Amniotic stem cell (primary cell): ENCODE results near the gene BCAS1.
A peak's percentile ranks its signal among the peaks of the same experiment; 100 is the strongest.

ENCODE experiments used
- DNase-seq: peaks from one replicate; lab custom pipeline; 2025; lab: John Stamatoyannopoulos, UW

Gene BCAS1

GRCh38 chr20:53925651-53926401 is 144.6 kb downstream of the BCAS1 start:
- no peak for DNase-seq

DNA sequence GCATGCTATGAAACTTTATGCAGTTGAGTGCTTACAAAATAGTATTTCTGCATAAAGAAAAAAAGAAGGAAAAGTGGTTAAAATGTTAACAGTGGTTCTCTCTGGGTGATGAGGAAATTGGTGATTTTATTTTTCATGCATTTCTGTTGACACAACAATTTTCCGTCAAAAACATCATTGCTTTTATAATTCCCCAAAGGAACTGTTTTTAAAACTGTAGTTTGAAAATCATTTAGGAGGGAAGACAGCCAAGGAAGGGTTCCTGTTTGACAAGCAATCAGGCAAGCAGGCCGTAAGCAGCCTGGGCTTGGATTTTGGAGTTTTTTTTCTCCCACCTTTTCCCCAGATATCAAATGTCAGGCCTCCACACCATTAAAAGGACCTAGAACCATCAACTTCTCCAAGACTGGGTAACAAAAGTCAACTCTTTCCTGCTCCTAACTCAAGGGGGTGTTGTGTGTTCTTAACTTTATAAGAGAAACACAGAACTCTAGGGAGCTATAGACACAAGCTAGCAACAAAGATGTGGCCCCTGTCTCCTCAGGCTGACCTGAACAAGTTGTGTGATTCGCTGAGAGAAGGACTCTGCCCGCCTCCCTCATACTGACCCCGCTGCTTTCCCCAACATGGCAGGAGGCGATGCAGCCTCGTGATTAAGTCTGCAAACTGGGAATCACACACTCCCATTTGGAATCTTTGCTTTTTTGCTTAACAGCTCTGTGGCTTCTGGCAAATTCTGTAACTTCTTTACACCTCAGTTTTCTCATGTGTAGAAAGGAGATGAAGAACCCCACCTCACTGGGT is 146.6 kb downstream of the BCAS1 start:
- no peak for DNase-seq

DNA sequence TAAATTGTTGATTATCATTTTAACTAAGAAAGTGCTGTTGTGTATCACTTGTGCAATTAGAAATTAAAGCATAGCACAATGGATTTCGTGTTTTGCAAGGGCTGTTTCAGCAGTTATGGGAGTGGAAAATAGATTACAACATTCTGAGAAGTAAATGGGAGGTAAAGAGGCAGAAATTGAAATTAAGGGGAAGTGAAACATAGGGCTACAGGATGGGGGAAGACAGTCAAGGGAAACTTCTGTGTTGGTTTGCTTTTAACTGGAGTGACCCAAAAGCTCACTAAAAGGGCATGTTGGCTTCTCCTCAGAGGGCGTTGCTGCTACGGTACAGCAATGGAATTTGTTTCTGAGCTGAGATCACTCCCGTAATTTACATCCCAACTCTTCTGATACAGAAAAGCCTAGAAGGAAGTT is 147.5 kb downstream of the BCAS1 start:
- DNase-seq = no peak

- no peak for DNase-seq
These were observed 148.9 kb downstream of the BCAS1 start for GRCh38 chr20:53921443-53921973.

GRCh38 chr20:53920647-53921245 is 149.6 kb downstream of the BCAS1 start:
- DNase-seq = no peak

DNA sequence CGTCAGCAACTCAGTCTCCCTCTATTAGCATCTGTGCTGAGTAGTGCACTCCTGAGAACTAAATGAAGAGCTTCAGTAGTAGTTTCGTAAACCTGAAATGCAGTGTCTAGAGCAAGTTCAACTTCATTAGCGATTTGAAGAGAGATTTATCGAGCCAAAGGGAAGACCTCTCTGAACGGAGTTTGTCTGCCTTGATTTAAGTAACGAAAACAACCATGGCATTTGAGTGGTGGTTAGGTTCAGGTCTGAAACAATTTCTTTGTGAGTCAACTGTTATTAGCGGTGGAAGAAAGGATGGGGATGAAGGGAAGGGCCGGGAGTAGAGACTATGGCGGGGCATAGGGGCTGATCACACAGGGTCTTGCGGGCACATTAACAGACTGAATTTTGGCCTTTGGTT is 150.5 kb downstream of the BCAS1 start:
- no peak for DNase-seq

- DNase-seq = no peak
These were observed 151.4 kb downstream of the BCAS1 start for GRCh38 chr20:53918949-53919361.

DNA sequence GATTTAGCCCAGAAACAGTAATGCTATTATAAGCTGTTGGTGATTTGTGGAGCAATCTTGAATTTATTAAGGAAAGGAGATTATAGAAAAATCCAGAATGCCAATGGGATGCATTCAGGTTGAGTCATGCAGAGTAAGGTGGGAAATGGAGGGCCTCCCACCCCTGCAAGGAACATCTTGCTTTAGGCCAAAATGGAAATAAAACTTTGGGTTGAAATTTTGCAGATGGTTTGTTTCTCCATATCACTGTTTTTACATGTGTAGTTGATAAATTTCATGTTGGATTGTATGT is 152.4 kb downstream of the BCAS1 start:
- no peak for DNase-seq

DNA sequence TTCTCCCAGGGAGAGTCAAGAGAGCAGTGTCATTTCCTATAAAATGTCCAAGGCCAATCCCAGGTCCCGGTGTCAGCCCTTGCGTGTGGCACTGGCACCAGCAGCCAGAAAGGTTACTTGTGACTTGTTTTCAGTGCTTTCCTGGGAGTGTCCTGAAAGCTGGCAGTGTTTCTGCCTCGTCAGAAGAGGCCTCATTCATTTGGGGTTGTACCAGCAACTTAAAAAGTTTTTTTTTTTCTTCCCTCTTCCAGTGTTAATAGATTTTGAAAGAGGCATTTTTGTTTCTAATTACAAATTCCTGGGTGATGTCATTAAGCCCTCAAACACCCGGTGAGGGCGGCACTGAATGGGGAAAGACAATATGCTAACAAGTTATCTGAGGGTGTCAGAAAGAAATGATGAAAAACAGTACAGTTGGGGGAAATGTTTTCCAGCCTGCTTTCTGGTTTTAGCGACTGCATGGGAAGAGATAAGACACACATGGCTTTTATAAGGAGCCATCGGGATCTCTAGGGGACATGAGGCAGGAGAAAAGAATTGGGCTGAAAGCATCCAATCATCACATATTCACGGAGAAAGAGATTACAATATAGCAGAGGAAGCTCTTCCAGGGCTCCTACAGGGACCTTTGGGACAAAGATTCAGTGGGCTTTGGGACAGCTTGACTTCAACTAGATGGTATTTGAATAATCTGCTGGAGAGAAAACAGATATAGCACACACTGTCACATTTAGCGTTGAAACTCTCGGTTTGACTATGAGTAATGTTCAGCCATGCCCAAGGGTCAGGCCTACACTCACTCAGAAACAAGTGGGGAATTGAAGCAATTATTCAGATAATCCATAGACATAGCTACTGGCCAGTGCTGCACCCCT is 153.0 kb downstream of the BCAS1 start:
- no peak for DNase-seq

- no peak for DNase-seq
These were observed 154.3 kb downstream of the BCAS1 start for GRCh38 chr20:53916173-53916512.

DNA sequence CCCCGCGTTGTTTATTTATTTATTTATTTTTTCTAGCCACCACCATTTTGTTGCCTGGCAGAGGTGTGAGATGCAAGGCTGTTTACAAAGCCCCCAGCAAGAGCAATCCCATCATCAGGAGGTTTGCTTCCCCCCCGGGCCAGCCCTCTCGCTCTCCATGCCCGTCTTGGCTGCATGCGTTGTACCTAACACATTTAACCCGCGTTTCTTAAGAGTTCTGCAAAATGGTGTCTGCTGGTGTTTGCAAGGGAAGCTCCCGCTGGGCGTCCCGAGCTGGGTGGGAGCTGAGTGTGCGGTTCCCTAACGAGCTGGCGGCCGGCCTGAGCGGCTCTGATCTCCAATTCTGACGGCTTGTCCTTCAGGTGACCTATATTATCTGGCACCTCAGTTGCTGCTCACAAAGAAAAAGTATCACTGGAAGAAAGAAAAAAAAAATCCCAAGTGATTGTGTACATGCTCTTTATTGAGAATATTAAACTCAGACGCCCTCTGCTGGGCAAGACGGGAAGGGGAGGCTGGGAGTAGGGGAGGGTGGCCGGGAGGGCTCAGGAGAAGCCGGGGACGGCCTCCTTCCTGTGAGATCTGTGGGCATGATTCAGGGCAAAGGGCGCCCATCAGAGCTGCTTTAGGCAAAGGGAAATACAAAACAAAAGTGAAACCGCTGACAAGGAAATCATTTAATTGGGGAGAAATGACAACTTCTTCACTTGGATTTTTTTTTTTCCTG is 154.8 kb downstream of the BCAS1 start:
- peak; percentile 61 for DNase-seq

DNA sequence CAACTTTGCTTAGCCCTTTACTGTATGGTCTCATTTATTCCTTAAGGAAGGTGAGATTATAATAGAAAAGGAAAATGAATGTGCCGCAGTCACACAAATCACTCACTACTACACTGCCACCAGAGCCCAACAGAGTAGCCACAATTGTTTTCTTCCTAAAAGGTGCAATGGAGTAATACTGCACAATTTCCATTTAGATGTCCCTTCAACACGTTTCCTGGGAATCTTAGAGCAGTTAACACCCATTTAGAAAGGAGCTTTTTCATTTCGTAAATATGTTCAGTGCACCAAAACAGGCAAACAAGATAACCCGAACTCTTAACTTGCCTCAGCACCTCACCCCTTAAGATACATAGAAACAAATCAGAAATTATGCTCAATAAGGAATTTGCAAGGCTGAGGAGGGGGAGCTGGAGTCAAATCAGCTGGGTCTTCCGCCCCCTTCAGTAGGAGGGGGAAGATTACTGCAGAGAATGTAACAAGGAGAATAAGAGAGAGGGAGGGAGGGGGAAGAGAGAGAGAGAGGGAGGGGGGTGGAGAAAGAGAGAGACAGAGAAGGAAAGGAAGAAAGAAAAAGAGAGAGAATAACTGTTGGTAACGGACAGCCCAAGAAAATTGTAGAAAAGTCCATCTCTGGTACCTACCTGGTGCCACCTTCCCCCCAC is 155.5 kb downstream of the BCAS1 start:
- no peak for DNase-seq

DNA sequence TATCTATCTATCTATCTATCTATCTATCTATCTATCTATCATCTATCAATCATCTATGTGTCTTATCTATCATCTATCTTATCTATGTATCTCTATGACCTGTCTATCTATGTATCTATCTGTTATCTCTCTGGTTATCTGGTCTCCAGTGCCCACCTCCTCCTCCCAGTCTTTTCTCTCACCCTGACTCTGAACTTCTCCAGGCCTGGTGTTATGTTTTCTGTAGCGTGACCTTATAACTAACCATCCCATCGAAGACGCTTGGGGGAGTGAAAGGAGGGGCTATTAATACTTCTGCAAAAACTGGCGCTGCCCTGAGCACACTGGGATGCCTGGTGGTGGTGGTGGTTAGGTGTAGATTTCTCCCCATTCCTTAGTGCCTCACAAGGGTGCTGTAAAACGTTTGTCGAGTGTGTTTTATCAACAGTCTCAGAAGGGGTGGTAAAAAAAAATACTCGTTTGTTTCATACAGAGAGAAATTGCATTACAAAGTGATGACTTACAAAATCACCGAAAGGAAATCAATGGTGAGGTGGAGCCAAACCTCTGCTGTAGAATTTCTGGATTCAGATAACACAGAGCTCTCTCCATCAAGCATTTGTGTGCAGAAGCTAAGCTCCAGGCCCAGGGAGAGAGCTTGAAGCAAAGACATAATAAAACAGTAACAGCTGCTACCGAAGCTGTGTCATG is 156.2 kb downstream of the BCAS1 start:
- DNase-seq = no peak

GRCh38 chr20:53911301-53911700 is 159.1 kb downstream of the BCAS1 start:
- DNase-seq = no peak

DNA sequence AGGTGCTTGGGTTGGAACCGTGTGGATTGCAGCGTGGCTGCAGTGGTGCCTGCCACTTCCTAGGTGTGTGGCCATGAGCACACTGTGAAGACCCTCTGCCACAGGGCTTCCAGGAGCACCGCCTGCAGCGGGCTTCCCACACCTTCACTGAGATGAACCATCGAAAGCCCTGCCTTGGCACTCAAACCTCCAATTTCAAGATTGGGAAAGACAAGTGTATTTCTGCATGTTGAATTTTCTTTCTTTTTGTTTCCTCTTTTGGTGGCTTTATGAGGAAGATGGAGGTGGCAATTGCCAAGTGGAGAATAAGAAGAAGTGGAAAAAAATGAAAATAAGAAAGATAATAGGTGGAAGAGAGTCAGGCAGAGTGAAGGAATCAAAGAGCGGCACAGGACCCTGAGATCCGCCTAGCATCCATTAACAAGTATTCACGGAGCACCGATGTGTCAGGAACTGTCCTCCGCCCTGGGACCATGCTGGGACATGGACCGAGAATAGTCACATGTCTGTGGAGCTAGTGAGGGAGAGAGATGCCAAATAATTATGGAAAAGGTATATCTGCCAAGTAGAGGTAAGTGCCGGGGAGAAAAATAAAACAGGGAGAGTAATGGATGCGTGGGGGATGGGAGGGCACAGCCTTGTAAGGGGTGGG is 159.9 kb downstream of the BCAS1 start:
- no peak for DNase-seq

- DNase-seq = no peak
These were observed 162.2 kb downstream of the BCAS1 start for GRCh38 chr20:53907968-53908751.

DNA sequence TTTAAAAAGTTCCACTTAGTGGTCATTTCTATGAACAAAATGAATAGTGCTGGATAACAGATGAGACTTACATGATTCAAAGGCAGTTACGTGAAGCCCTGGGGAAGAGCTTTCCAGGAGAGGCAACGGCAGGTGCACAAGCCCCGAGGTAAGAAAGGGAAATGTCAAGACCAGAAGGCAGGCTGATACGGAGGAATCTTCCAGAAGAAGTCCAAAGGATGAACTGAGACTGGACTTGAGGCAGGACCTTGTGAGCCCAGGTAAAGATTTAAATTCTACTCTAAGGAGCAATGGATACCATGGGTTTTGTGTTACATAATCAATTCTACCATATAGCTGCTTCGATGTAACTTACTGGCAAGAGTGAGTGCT is 164.6 kb downstream of the BCAS1 start:
- no peak for DNase-seq

- no peak for DNase-seq
These were observed 165.2 kb downstream of the BCAS1 start for GRCh38 chr20:53905019-53905819.
